Dendritic cell treated with granulocyte-macrophage colony-stimulating factor and Interleukin-4, amounts not matched to agents 40 ng/mL and 50 ng/mL, for 4 days (primary cell): Measurements from ENCODE around the gene KEL.

Source experiments
- H3K27ac Mint-ChIP-seq: one replicate; pipeline ENCODE4 v1.8.0; 2022; ENCODE audit warnings: mild to moderate bottlenecking, mixed read lengths
- H3K27me3 Mint-ChIP-seq: one replicate; pipeline ENCODE4 v1.8.0; 2022; ENCODE audit warnings: mild to moderate bottlenecking, mixed read lengths
- H3K36me3 Mint-ChIP-seq: one replicate; pipeline ENCODE4 v1.8.0; 2022; ENCODE audit warnings: low read depth, mixed read lengths
- H3K4me1 Mint-ChIP-seq: one replicate; pipeline ENCODE4 v1.8.0; 2022; ENCODE audit warnings: low read depth, mixed read lengths
- H3K4me3 Mint-ChIP-seq: one replicate; pipeline ENCODE4 v1.8.0; 2022; ENCODE audit warnings: mild to moderate bottlenecking, moderate library complexity, mixed read lengths
- H3K9me3 Mint-ChIP-seq: one replicate; pipeline ENCODE4 v1.8.0; 2022; ENCODE audit warnings: mixed read lengths
- intact Hi-C: fragments of 100-400 bp; cut with micrococcal nuclease; formaldehyde crosslinking; loops from one replicate; pipeline ENCODE4 v1.15.0; 2022

KEL gene

GRCh38 chr7:142908921-142909890 is 53.0 kb downstream of the KEL start:
- H3K4me1 Mint-ChIP-seq, result peaks cover 40% of the 10 kb centered on the region
- H3K36me3 Mint-ChIP-seq, result no peaks in the 10 kb centered on the region
- H3K27ac Mint-ChIP-seq, result peak overlapping the region; percentile 74
- intact Hi-C loops, result loop anchor here (1.0 kb wide), 1 partner anchor 93 kb away; no protein-coding TSS in a partner anchor
- H3K4me3 Mint-ChIP-seq, result no peak overlapping the region
- H3K9me3 Mint-ChIP-seq, result no peaks in the 10 kb centered on the region
- peaks cover 2% of the 10 kb centered on the region for H3K27me3 Mint-ChIP-seq

- H3K36me3 Mint-ChIP-seq, result no peaks in the 10 kb centered on the region
- no peaks in the 10 kb centered on the region for H3K9me3 Mint-ChIP-seq
- H3K4me3 Mint-ChIP-seq, result no peak overlapping the region
- peaks cover 32% of the 10 kb centered on the region for H3K4me1 Mint-ChIP-seq
- intact Hi-C loops, result no loop called here
- peak overlapping the region; percentile 74 for H3K27ac Mint-ChIP-seq
- no peaks in the 10 kb centered on the region for H3K27me3 Mint-ChIP-seq
Observed at GRCh38 chr7:142908290-142908689, 53.9 kb downstream of the KEL start.

- Mint-ChIP-seq H3K4me3 (no peak overlapping the region), H3K4me1 (peaks cover 32% of the 10 kb centered on the region), H3K9me3 (no peaks in the 10 kb centered on the region), H3K27me3 (no peaks in the 10 kb centered on the region), H3K27ac (no peak overlapping the region), H3K36me3 (no peaks in the 10 kb centered on the region)
- intact Hi-C loops, result no loop called here
Observed at GRCh38 chr7:142906643-142907042, 55.5 kb downstream of the KEL start.

- no peaks in the 10 kb centered on the region for H3K36me3 Mint-ChIP-seq
- H3K9me3 Mint-ChIP-seq, result no peaks in the 10 kb centered on the region
- H3K4me3 Mint-ChIP-seq, result no peak overlapping the region
- H3K4me1 Mint-ChIP-seq, result peaks cover 24% of the 10 kb centered on the region
- H3K27ac Mint-ChIP-seq, result no peak overlapping the region
- intact Hi-C loops, result no loop called here
- H3K27me3 Mint-ChIP-seq, result no peaks in the 10 kb centered on the region
Observed at GRCh38 chr7:142905759-142906158, 56.4 kb downstream of the KEL start.

- no peak overlapping the region for H3K4me3 Mint-ChIP-seq
- H3K9me3 Mint-ChIP-seq, result no peaks in the 10 kb centered on the region
- intact Hi-C loops, result no loop called here
- peaks cover 8% of the 10 kb centered on the region for H3K4me1 Mint-ChIP-seq
- peaks cover 4% of the 10 kb centered on the region for H3K27me3 Mint-ChIP-seq
- no peaks in the 10 kb centered on the region for H3K36me3 Mint-ChIP-seq
- no peak overlapping the region for H3K27ac Mint-ChIP-seq
Observed at GRCh38 chr7:142904128-142904527, 58.0 kb downstream of the KEL start.

- intact Hi-C loops, result no loop called here
- Mint-ChIP-seq H3K4me1 (no peaks in the 10 kb centered on the region), H3K4me3 (no peak overlapping the region), H3K27me3 (peaks cover 10% of the 10 kb centered on the region), H3K36me3 (no peaks in the 10 kb centered on the region), H3K27ac (no peak overlapping the region), H3K9me3 (no peaks in the 10 kb centered on the region)
Observed at GRCh38 chr7:142901426-142902259, 60.5 kb downstream of the KEL start.

GRCh38 chr7:142899661-142900060 is 62.5 kb downstream of the KEL start:
- Mint-ChIP-seq H3K27ac (no peak overlapping the region), H3K36me3 (no peaks in the 10 kb centered on the region), H3K4me3 (no peak overlapping the region), H3K9me3 (no peaks in the 10 kb centered on the region), H3K4me1 (no peaks in the 10 kb centered on the region), H3K27me3 (peaks cover 10% of the 10 kb centered on the region)
- intact Hi-C loops, result no loop called here

GRCh38 chr7:142898377-142899170 is 63.6 kb downstream of the KEL start:
- no peaks in the 10 kb centered on the region for H3K9me3 Mint-ChIP-seq
- H3K4me1 Mint-ChIP-seq, result peaks cover 6% of the 10 kb centered on the region
- H3K27ac Mint-ChIP-seq, result no peak overlapping the region
- H3K36me3 Mint-ChIP-seq, result no peaks in the 10 kb centered on the region
- intact Hi-C loops, result no loop called here
- H3K27me3 Mint-ChIP-seq, result peaks cover 13% of the 10 kb centered on the region
- no peak overlapping the region for H3K4me3 Mint-ChIP-seq

GRCh38 chr7:142897691-142898090 is 64.5 kb downstream of the KEL start:
- intact Hi-C loops, result no loop called here
- no peaks in the 10 kb centered on the region for H3K36me3 Mint-ChIP-seq
- no peak overlapping the region for H3K4me3 Mint-ChIP-seq
- H3K4me1 Mint-ChIP-seq, result peaks cover 6% of the 10 kb centered on the region
- H3K9me3 Mint-ChIP-seq, result no peaks in the 10 kb centered on the region
- peaks cover 13% of the 10 kb centered on the region for H3K27me3 Mint-ChIP-seq
- H3K27ac Mint-ChIP-seq, result no peak overlapping the region

- H3K4me3 Mint-ChIP-seq, result no peak overlapping the region
- peaks cover 6% of the 10 kb centered on the region for H3K4me1 Mint-ChIP-seq
- peaks cover 13% of the 10 kb centered on the region for H3K27me3 Mint-ChIP-seq
- H3K9me3 Mint-ChIP-seq, result no peaks in the 10 kb centered on the region
- intact Hi-C loops, result no loop called here
- no peak overlapping the region for H3K27ac Mint-ChIP-seq
- no peaks in the 10 kb centered on the region for H3K36me3 Mint-ChIP-seq
Observed at GRCh38 chr7:142896741-142897379, 65.3 kb downstream of the KEL start.

GRCh38 chr7:142896151-142896550 is 66.0 kb downstream of the KEL start:
- Mint-ChIP-seq H3K4me1 (peaks cover 6% of the 10 kb centered on the region), H3K27me3 (peaks cover 13% of the 10 kb centered on the region), H3K9me3 (no peaks in the 10 kb centered on the region), H3K27ac (no peak overlapping the region), H3K36me3 (no peaks in the 10 kb centered on the region), H3K4me3 (no peak overlapping the region)
- intact Hi-C loops, result no loop called here

- H3K27ac Mint-ChIP-seq, result no peak overlapping the region
- H3K27me3 Mint-ChIP-seq, result peaks cover 12% of the 10 kb centered on the region
- H3K4me3 Mint-ChIP-seq, result no peak overlapping the region
- intact Hi-C loops, result no loop called here
- H3K9me3 Mint-ChIP-seq, result no peaks in the 10 kb centered on the region
- H3K4me1 Mint-ChIP-seq, result peaks cover 6% of the 10 kb centered on the region
- no peaks in the 10 kb centered on the region for H3K36me3 Mint-ChIP-seq
Observed at GRCh38 chr7:142894985-142895593, 67.1 kb downstream of the KEL start.
